ENCODE measurements around the gene PXN. TPM values are rescaled to one million over a fixed set of nuclear protein-coding genes. Genes with fewer than 3 reads are reported as not detected.

PXN gene
- total and polyA plus RNA-seq, 2 of the 13 experiments (the other 11 are each of a cell fraction or from before 2014, with no cell fraction given) = 13.6 to 14.2 TPM

- no peak for TF ChIP-seq SRSF1 (optimal IDR thresholded peaks at IDR 0.05; ENCODE audit: low read depth, low read length)
- no peak for TF ChIP-seq KMT2A (CRISPR knock-in tag; IDR thresholded peaks at IDR 0.05)
Observed at GRCh38 chr12:120190386-120190785, 75.1 kb downstream of the PXN start (continued).

DNA sequence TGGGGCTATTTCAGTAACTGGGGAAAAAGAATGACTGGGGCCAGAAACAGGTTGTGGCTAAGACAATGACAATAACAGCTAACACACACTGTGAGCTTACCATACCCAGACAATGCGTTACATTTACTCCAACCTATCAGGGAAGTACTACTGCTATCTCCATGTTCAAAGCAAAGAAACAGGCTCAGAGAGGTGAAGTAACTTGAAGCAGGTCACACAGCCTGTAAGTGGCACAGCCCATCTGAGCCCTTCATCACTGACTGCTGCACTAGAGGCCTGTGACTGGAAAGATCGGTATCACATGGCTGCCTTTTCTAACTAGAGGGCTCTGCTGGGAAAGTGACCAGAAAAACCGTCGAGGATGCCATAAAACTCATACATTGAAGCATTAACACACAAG lies 78.9 kb downstream of the PXN start:
- intact Hi-C loops (cut with micrococcal nuclease; ENCODE audit: unreplicated experiment) (loop anchor here (10.0 kb wide), 1 partner anchor 62 kb away; no protein-coding TSS in a partner anchor), in situ Hi-C loops (cut with HindIII; ENCODE audit: extremely low pct_ligation_motif_present, low pct_unique_long_range_greater_than_20kb) (no loop called here)
- Histone ChIP-seq H2AFZ (ENCODE audit: low read length) (no peak overlapping the region), H3K4me1 (ENCODE audit: insufficient read depth, low read length) (peaks cover 41% of the 10 kb centered on the region), H3K4me2 (ENCODE audit: low read depth, low read length) (no peak overlapping the region), H3K36me3 (replicated peaks in 1 of 2; ENCODE audit: control insufficient read depth in 1 of 2, insufficient read depth in 2 of 2, low read length in 2 of 2) (peaks cover 31 to 82% of the 10 kb centered on the region in 2 experiments), H3K4me3 (replicated peaks in 1 of 3; ENCODE audit: insufficient read depth in 1 of 3, low read depth in 2 of 3, low read length in 3 of 3) (no peak overlapping the region), H3K9me3 (ENCODE audit: low read length) (no peaks in the 10 kb centered on the region), H3K27me3 (ENCODE audit: control insufficient read depth in 1 of 2, insufficient read depth in 2 of 2, low read length in 2 of 2) (no peaks in the 10 kb centered on the region), H3K9ac (ENCODE audit: insufficient read depth, low read depth, low read length) (no peak overlapping the region), H3K27ac (ENCODE audit: extremely low read length, insufficient read depth, low read length) (no peak overlapping the region), H3K79me2 (ENCODE audit: insufficient read depth, low read length) (peaks cover 46% of the 10 kb centered on the region), H4K20me1 (ENCODE audit: insufficient read depth, low read length) (peaks cover 36% of the 10 kb centered on the region)
- no peak for ATAC-seq
- FAIRE-seq = no peak
- BruUV-seq (replicated peaks) = no TSS peak
- ChIA-PET POLR2A (interaction anchor here (6.3 kb wide), 1 partner anchor 14 kb away, joined by 33 read pairs; the partner anchor contains the start of gene RPLP0), CTCF (ENCODE audit: low intra/inter-chr PET ratio, low total read pairs) (no interaction called here)
- TF ChIP-seq RBFOX2 (IDR thresholded peaks at IDR 0.05; ENCODE audit: low read depth, low read length) (0 out of 2 replicates have a peak, but pooled peaks have one; percentile 16), ZNF768 (CRISPR knock-in tag; IDR thresholded peaks at IDR 0.05) (peak; percentile 75; the same call in 1 of the 2 replicates), KDM2A (CRISPR knock-in tag; IDR thresholded peaks at IDR 0.05; ENCODE audit: borderline replicate concordance, low read depth) (no peak)
- no peak for DNase-seq (ENCODE audit: low spot score)
- 97% methylated on average over 4 of the region's 4 CpGs for WGBS (ENCODE audit: low lambda C conversion rate)

- H3K4me2 ChIP-seq (ENCODE audit: low read depth, low read length) = no peak overlapping the region
- intact Hi-C loops (cut with micrococcal nuclease; ENCODE audit: unreplicated experiment) = loop anchor here (10.0 kb wide), 1 partner anchor 58 kb away; no protein-coding TSS in a partner anchor
- CTCF ChIA-PET (ENCODE audit: low intra/inter-chr PET ratio, low total read pairs) = no interaction called here
- peaks cover 34 to 72% of the 10 kb centered on the region in 2 experiments for H3K36me3 ChIP-seq (replicated peaks in 1 of 2; ENCODE audit: control insufficient read depth in 1 of 2, insufficient read depth in 2 of 2, low read length in 2 of 2)
- no peak overlapping the region for H3K9ac ChIP-seq (ENCODE audit: insufficient read depth, low read depth, low read length)
- peaks cover 36% of the 10 kb centered on the region for H3K4me1 ChIP-seq (ENCODE audit: insufficient read depth, low read length)
- H4K20me1 ChIP-seq (ENCODE audit: insufficient read depth, low read length) = peaks cover 34% of the 10 kb centered on the region
- no peak for TF ChIP-seq ZNF350 (CRISPR knock-in tag; IDR thresholded peaks at IDR 0.05; ENCODE audit: borderline replicate concordance, low read depth)
- no peak for TF ChIP-seq ZBTB40 (IDR thresholded peaks at IDR 0.05)
- no peak for TF ChIP-seq ZBTB40 (CRISPR knock-in tag; IDR thresholded peaks at IDR 0.05)
- no peak overlapping the region for H2AFZ ChIP-seq (ENCODE audit: low read length)
- POLR2A ChIA-PET = interaction anchor here (1.7 to 3.0 kb wide), 3 partner anchors 12 to 108 kb away, joined by 9 to 54 read pairs (median 17); partner anchors contain the start of genes RNU4-2 and RPLP0
- H3K9me3 ChIP-seq (ENCODE audit: low read length) = no peaks in the 10 kb centered on the region
- 95% methylated on average over 2 of the region's 5 CpGs for WGBS (ENCODE audit: low lambda C conversion rate)
- H3K79me2 ChIP-seq (ENCODE audit: insufficient read depth, low read length) = peaks cover 29% of the 10 kb centered on the region
- H3K27me3 ChIP-seq (ENCODE audit: control insufficient read depth in 1 of 2, insufficient read depth in 2 of 2, low read length in 2 of 2) = no peaks in the 10 kb centered on the region
- H3K4me3 ChIP-seq (replicated peaks in 1 of 3; ENCODE audit: insufficient read depth in 1 of 3, low read depth in 2 of 3, low read length in 3 of 3) = no peak overlapping the region
- peak overlapping the region; percentile 54 for H3K27ac ChIP-seq (ENCODE audit: extremely low read length, insufficient read depth, low read length)
- in situ Hi-C loops (cut with HindIII; ENCODE audit: extremely low pct_ligation_motif_present, low pct_unique_long_range_greater_than_20kb) = no loop called here
- DNase-seq (ENCODE audit: low spot score) (no peak), FAIRE-seq (no peak), ATAC-seq (no peak)
- BruUV-seq (replicated peaks) = no TSS peak
Observed at GRCh38 chr12:120183211-120183631, 82.3 kb downstream of the PXN start.

All from HepG2 (cell line).